A549 (cell line): ENCODE results near the gene FRMD3. TPM values are rescaled to one million over a fixed set of nuclear protein-coding genes. Genes with fewer than 3 reads are reported as not detected.

Experiments
- ATAC-seq, 2 experiments: fragments of 200-7000 bp in 1 of 2; fragments of >200 bp in 1 of 2; cut with Nextera tagmentation in 1 of 2; cut with Tn5 transposase in 1 of 2; 3 replicates each; pipeline versions ENCODE4 v1.8.0 to v1.9.1; 2018 to 2020; ENCODE audit warnings: mild to moderate bottlenecking in 1 of 2, moderate library complexity in 1 of 2
- CTCF ChIA-PET: fragments of 300-600 bp; sonication (Branson Sonifier 250); formaldehyde crosslinking; extraction: SDS; loops from one replicate; lab custom pipeline; 2021; ENCODE audit warnings: antibody characterized with exemption, inconsistent platforms; lab: Yijun Ruan, JAX
- POLR2A ChIA-PET: fragments of 350-600 bp; formaldehyde crosslinking; extraction: SDS; loops from one replicate; lab custom pipeline; 2021; ENCODE audit warnings: antibody characterized with exemption, inconsistent platforms; lab: Yijun Ruan, JAX
- DNase-seq, 2 experiments: peaks; one replicate each; pipeline versions ENCODE4 v3.0.0 to v3.0.0-alpha.2; 2011 to 2016; ENCODE audit warnings: low read depth in 1 of 2, low spot score in 1 of 2
- FAIRE-seq: peaks from 2 replicates; lab custom pipeline; 2011; peaks lifted over from hg19 to GRCh38; lab: Jason Lieb, UNC
- H3K27ac ChIP-seq, 2 experiments: fragments of >200 bp; sonication (Bioruptor Twin); formaldehyde crosslinking; 3 replicates each; pipeline ENCODE4 v1.5.1; 2016 to 2017
- H3K4me1 ChIP-seq: fragments of >200 bp; sonication (Bioruptor Twin); formaldehyde crosslinking; 3 replicates; pipeline ENCODE4 v1.6.1; 2016
- H3K4me2 ChIP-seq: fragments of >200 bp; sonication (Bioruptor Twin); formaldehyde crosslinking; 3 replicates; pipeline ENCODE4 v1.6.1; 2016
- H3K4me3 ChIP-seq: fragments of >200 bp; sonication (Bioruptor Twin); formaldehyde crosslinking; 3 replicates; pipeline ENCODE4 v1.5.1; 2016
- H3K9me3 ChIP-seq: fragments of >200 bp; sonication (Bioruptor Twin); formaldehyde crosslinking; 3 replicates; pipeline ENCODE4 v1.6.1; 2016
- CEBPB ChIP-seq, 2 experiments: fragments of >200 bp in 1 of 2; sonication (Bioruptor Twin) in 1 of 2; formaldehyde crosslinking in 1 of 2; IDR thresholded peaks; 2 replicates each; pipeline ENCODE4 v1.6.1; 2012 to 2016
- CHD4 ChIP-seq: fragments of 200-600 bp; sonication (generic); IDR thresholded peaks from 2 replicates; pipeline ENCODE4 v1.6.1; 2016; ENCODE audit warnings: antibody characterized with exemption, mild to moderate bottlenecking, borderline replicate concordance
- EHMT2 ChIP-seq: fragments of 200-600 bp; sonication (generic); IDR thresholded peaks from 2 replicates; pipeline ENCODE4 v1.6.1; 2016; ENCODE audit warnings: antibody characterized with exemption, low read depth, mild to moderate bottlenecking, moderate library complexity
- JUN ChIP-seq, 2 experiments: fragments of >200 bp; sonication (Bioruptor Twin); formaldehyde crosslinking; IDR thresholded peaks; 2 replicates in 1 of 2; 3 replicates in 1 of 2; pipeline ENCODE4 v1.6.1; 2016 to 2017
- MAFK ChIP-seq: fragments of 450-650 bp; IDR thresholded peaks from 2 replicates; pipeline ENCODE4 v1.6.1; 2014; ENCODE audit not compliant: partially characterized antibody
- NFE2L2 ChIP-seq: fragments of 150-350 bp; conservative IDR thresholded peaks from 2 replicates; pipeline ENCODE4 v1.6.1; 2014; ENCODE audit warnings: low read length
- NR3C1 ChIP-seq: fragments of >200 bp; sonication (Bioruptor Twin); formaldehyde crosslinking; IDR thresholded peaks from 3 replicates; pipeline ENCODE4 v1.6.1; 2017
- POLR2AphosphoS2 ChIP-seq: conservative IDR thresholded peaks from 2 replicates; pipeline ENCODE4 v1.6.1; 2012; ENCODE audit warnings: low read length, improper control_type of control experiment, inconsistent platforms
- RAD21 ChIP-seq, 2 experiments: fragments of >200 bp in 1 of 2; sonication (Bioruptor Twin) in 1 of 2; formaldehyde crosslinking in 1 of 2; IDR thresholded peaks in 1 of 2; conservative IDR thresholded peaks in 1 of 2; 2 replicates in 1 of 2; 3 replicates in 1 of 2; pipeline ENCODE4 v1.6.1; 2012 to 2018; ENCODE audit warnings: inconsistent platforms in 1 of 2
- RCOR1 ChIP-seq: fragments of 150-350 bp; IDR thresholded peaks from 2 replicates; pipeline ENCODE4 v1.6.1; 2014; ENCODE audit warnings: antibody characterized with exemption, low read length, low read depth
- RFX5 ChIP-seq: fragments of 450-650 bp; IDR thresholded peaks from 2 replicates; pipeline ENCODE4 v1.7.1; 2014; ENCODE audit warnings: antibody characterized with exemption, mild to moderate bottlenecking, moderate library complexity
- ZFP36 ChIP-seq: fragments of 450-650 bp; IDR thresholded peaks from 2 replicates; pipeline ENCODE4 v1.6.1; 2014; ENCODE audit warnings: borderline replicate concordance; ENCODE audit not compliant: partially characterized antibody
- ZNF302 ChIP-seq: fragments of 250-450 bp; sonication (Bioruptor Pico); IDR thresholded peaks from 2 replicates; pipeline ENCODE4 v1.9.0; 2021; ENCODE audit warnings: inconsistent platforms, mild to moderate bottlenecking, moderate library complexity
- ZSCAN20 ChIP-seq: fragments of 250-450 bp; sonication (Bioruptor Pico); IDR thresholded peaks from 2 replicates; pipeline ENCODE4 v1.8.0; 2022; ENCODE audit warnings: mild to moderate bottlenecking, moderate library complexity
- WGBS: methylation state at CpG from one replicate; pipeline ENCODE4 v1.1.6; 2017; ENCODE audit errors: missing lambda C conversion rate; 5-methylcytosine and 5-hydroxymethylcytosine counted together
- polyA plus RNA-seq, 4 experiments: library from polyadenylated mRNA; depleted of rRNA in 3 of 4; stranded (reverse); fragments of >200 nt; fragmentation: RNase III in 1 of 4; extraction: RNeasy Plus Mini Kit Qiagen cat#74134 plus additional on column Dnase treatment in 1 of 4; gene quantifications; 2 replicates in 3 of 4; 3 replicates in 1 of 4; pipeline ENCODE4 v1.2.3, GENCODE V29; 2011 to 2017
- TF ChIP-seq, protein P1 (sequence below): fragments of 450-650 bp; IDR thresholded peaks from 2 replicates; pipeline ENCODE4 v1.6.1; 2014; ENCODE audit warnings: antibody characterized with exemption
- TF ChIP-seq, protein P2 (sequence below): fragments of >200 bp; sonication (Bioruptor Twin); formaldehyde crosslinking; IDR thresholded peaks from 2 replicates; pipeline ENCODE4 v1.6.1; 2016
- TF ChIP-seq, protein P3 (sequence below): fragments of 150-350 bp; IDR thresholded peaks from 2 replicates; pipeline ENCODE4 v1.6.1; 2014; ENCODE audit warnings: low read depth, mild to moderate bottlenecking, low read length
- TF ChIP-seq, protein P4 (sequence below): IDR thresholded peaks from 2 replicates; pipeline ENCODE4 v1.6.1; 2012
- TF ChIP-seq, protein P5 (sequence below): fragments of >200 bp; sonication (Bioruptor Twin); formaldehyde crosslinking; IDR thresholded peaks from 3 replicates; pipeline ENCODE4 v1.5.1; 2016

The FRMD3 gene
- polyA plus RNA-seq, 2 of the 4 experiments (the other 2 are of a cell fraction): 1.7 to 3.3 TPM

DNA sequence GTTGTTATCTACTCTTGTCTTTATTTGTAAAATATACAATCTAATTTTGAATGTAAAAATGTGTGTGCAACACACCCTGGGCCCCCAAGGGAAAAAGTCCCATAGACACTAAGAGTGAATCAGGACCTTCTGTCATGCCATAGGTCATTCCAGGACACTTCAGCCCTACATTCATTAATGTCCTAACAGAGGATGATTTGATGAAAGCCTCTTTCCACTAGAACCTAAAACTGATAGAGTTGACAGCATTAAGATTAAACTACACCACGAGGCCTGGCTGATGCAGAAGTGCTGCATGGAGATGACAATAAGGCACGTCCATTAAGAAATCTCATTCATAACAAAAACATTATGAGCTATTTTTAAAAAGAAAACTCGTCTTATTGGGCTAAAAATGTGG is 46.2 kb downstream of the FRMD3 start:
- H3K4me1 ChIP-seq: no peaks in the 10 kb centered on the region
- TF ChIP-seq, protein P1, sequence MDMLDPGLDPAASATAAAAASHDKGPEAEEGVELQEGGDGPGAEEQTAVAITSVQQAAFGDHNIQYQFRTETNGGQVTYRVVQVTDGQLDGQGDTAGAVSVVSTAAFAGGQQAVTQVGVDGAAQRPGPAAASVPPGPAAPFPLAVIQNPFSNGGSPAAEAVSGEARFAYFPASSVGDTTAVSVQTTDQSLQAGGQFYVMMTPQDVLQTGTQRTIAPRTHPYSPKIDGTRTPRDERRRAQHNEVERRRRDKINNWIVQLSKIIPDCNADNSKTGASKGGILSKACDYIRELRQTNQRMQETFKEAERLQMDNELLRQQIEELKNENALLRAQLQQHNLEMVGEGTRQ: no peak
- TF ChIP-seq ZSCAN20 (no peak), JUN (IDR thresholded peaks at IDR 0.05) (no peak), CHD4 (no peak), ZNF302 (no peak), CEBPB (IDR thresholded peaks at IDR 0.05) (no peak)
- TF ChIP-seq, protein P2, sequence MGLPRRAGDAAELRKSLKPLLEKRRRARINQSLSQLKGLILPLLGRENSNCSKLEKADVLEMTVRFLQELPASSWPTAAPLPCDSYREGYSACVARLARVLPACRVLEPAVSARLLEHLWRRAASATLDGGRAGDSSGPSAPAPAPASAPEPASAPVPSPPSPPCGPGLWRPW: no peak
- TF ChIP-seq, protein P3, sequence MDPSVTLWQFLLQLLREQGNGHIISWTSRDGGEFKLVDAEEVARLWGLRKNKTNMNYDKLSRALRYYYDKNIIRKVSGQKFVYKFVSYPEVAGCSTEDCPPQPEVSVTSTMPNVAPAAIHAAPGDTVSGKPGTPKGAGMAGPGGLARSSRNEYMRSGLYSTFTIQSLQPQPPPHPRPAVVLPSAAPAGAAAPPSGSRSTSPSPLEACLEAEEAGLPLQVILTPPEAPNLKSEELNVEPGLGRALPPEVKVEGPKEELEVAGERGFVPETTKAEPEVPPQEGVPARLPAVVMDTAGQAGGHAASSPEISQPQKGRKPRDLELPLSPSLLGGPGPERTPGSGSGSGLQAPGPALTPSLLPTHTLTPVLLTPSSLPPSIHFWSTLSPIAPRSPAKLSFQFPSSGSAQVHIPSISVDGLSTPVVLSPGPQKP: no peak
- TF ChIP-seq, protein P4, sequence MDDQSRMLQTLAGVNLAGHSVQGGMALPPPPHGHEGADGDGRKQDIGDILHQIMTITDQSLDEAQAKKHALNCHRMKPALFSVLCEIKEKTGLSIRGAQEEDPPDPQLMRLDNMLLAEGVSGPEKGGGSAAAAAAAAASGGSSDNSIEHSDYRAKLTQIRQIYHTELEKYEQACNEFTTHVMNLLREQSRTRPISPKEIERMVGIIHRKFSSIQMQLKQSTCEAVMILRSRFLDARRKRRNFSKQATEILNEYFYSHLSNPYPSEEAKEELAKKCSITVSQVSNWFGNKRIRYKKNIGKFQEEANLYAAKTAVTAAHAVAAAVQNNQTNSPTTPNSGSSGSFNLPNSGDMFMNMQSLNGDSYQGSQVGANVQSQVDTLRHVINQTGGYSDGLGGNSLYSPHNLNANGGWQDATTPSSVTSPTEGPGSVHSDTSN: no peak
- TF ChIP-seq, all 56 proteins: peak for 0
- H3K27ac ChIP-seq: no peak overlapping the region
- ChIA-PET POLR2A (no interaction called here), CTCF (interaction anchor here (0.5 to 1.6 kb wide), 2 partner anchors 9 to 768 kb away, joined by 3 to 4 read pairs; no protein-coding TSS in a partner anchor)
- no peak overlapping the region for H3K4me3 ChIP-seq
- H3K9me3 ChIP-seq: no peaks in the 10 kb centered on the region
- ATAC-seq: no peak
- no peak overlapping the region for H3K4me2 ChIP-seq
- no peak for FAIRE-seq
- DNase-seq: no peak
- 39% methylated on average over 3 of the region's 3 CpGs for WGBS

DNA sequence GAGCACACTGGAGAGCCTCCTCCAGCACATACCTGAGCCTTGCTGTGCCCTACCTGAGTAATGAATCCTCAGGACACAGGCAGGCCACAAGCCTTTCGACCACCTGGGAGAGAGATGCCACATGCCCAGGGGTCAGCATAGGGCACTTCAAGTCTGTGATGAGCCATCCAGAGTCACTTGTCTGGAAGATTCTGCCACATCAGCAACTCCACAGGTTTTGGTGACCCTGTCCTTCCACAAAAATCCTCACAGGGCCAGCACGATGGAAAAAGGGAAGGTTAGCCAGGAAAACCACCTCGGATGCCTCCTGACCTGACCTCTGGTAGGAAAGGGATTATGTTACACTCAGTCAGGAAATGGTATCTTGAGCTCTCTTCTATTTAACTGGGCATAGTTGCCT is 46.8 kb downstream of the FRMD3 start:
- H3K4me1 ChIP-seq: no peaks in the 10 kb centered on the region
- no peaks in the 10 kb centered on the region for H3K9me3 ChIP-seq
- no peak overlapping the region for H3K27ac ChIP-seq
- TF ChIP-seq, protein P1: no peak
- TF ChIP-seq MAFK: peak; percentile 55
- 25% methylated on average over 3 of the region's 3 CpGs for WGBS
- CTCF ChIA-PET: interaction anchor here (1.5 kb wide), 1 partner anchor 19 kb away, joined by 3 read pairs; no protein-coding TSS in a partner anchor
- ATAC-seq (no peak), FAIRE-seq (no peak), DNase-seq (no peak)
- H3K4me3 ChIP-seq: no peak overlapping the region
- H3K4me2 ChIP-seq: no peak overlapping the region
- POLR2A ChIA-PET: no interaction called here

DNA sequence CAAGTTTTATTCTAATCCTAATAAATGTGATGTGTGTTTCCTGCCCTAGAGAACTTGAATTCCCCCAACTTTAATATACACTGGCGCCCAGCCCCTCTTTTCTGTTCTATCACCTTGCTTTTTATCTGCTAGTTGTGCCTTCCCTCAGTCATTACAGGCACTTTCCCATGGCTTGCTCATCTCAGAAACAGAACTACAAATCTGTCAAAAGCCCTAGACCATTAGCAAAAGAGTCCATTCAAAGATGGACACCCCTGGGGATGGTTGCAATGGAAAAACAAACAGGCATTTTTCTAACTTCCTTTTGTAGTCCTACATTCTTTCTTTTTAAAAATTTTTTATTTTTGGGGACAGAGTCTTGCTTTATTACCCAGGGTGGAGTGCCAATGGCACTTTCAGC is 48.2 kb downstream of the FRMD3 start:
- 87% methylated on average over 1 of the region's 1 CpG for WGBS
- Histone ChIP-seq H3K4me2 (no peak overlapping the region), H3K9me3 (no peaks in the 10 kb centered on the region), H3K4me3 (no peak overlapping the region), H3K27ac (no peak overlapping the region), H3K4me1 (no peaks in the 10 kb centered on the region)
- ChIA-PET POLR2A (no interaction called here), CTCF (no interaction called here)
- DNase-seq (no peak), ATAC-seq (no peak), FAIRE-seq (no peak)
- TF ChIP-seq POLR2AphosphoS2: no peak
- TF ChIP-seq CEBPB (IDR thresholded peaks at IDR 0.05): no peak
- no peak for TF ChIP-seq ZFP36
- no peak for TF ChIP-seq RFX5
- TF ChIP-seq RCOR1: no peak
- no peak for TF ChIP-seq RAD21 (conservative IDR thresholded peaks at IDR 0.05 in 1 of 2, IDR thresholded peaks at IDR 0.05 in 1 of 2)
- TF ChIP-seq, protein P5, sequence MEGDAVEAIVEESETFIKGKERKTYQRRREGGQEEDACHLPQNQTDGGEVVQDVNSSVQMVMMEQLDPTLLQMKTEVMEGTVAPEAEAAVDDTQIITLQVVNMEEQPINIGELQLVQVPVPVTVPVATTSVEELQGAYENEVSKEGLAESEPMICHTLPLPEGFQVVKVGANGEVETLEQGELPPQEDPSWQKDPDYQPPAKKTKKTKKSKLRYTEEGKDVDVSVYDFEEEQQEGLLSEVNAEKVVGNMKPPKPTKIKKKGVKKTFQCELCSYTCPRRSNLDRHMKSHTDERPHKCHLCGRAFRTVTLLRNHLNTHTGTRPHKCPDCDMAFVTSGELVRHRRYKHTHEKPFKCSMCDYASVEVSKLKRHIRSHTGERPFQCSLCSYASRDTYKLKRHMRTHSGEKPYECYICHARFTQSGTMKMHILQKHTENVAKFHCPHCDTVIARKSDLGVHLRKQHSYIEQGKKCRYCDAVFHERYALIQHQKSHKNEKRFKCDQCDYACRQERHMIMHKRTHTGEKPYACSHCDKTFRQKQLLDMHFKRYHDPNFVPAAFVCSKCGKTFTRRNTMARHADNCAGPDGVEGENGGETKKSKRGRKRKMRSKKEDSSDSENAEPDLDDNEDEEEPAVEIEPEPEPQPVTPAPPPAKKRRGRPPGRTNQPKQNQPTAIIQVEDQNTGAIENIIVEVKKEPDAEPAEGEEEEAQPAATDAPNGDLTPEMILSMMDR: no peak
- no peak for TF ChIP-seq NR3C1
- TF ChIP-seq NFE2L2: no peak
- no peak for TF ChIP-seq EHMT2
